ENCODE measurements around the gene ATG7. TPM values are rescaled to one million over a fixed set of nuclear protein-coding genes. Genes with fewer than 3 reads are reported as not detected.
A peak's percentile ranks its signal among the peaks of the same experiment; 100 is the strongest.

ATG7 gene
- total RNA-seq, 6 experiments from 2014 or later, result 44.5 to 53.0 (median 49.3) TPM

GRCh38 chr3:11381141-11381540 is 108.9 kb downstream of the ATG7 start:
- H3K27me3 Mint-ChIP-seq (ENCODE audit: insufficient read depth), result no peaks in the 10 kb centered on the region; the same call in 1 of the 2 replicates
- H3K36me3 Mint-ChIP-seq (ENCODE audit: low read depth), result peaks cover 5% of the 10 kb centered on the region; the same call in 1 of the 2 replicates
- DNase-seq, result no peak
- no peak for TF ChIP-seq CTCF (IDR thresholded peaks at IDR 0.05)
- H3K27ac Mint-ChIP-seq, result no peak overlapping the region
- no peak overlapping the region for H3K4me3 Mint-ChIP-seq
- H3K4me1 Mint-ChIP-seq (ENCODE audit: low read depth), result peaks cover 28% of the 10 kb centered on the region
- H3K9me3 Mint-ChIP-seq, result no peaks in the 10 kb centered on the region

GRCh38 chr3:11381563-11381962 is 109.4 kb downstream of the ATG7 start:
- H3K4me1 Mint-ChIP-seq (ENCODE audit: low read depth), result peaks cover 28% of the 10 kb centered on the region
- no peaks in the 10 kb centered on the region; the same call in 1 of the 2 replicates for H3K27me3 Mint-ChIP-seq (ENCODE audit: insufficient read depth)
- no peak overlapping the region for H3K4me3 Mint-ChIP-seq
- H3K27ac Mint-ChIP-seq, result no peak overlapping the region
- H3K36me3 Mint-ChIP-seq (ENCODE audit: low read depth), result peaks cover 5% of the 10 kb centered on the region; the same call in 1 of the 2 replicates
- no peaks in the 10 kb centered on the region for H3K9me3 Mint-ChIP-seq
- TF ChIP-seq CTCF (IDR thresholded peaks at IDR 0.05), result no peak
- DNase-seq, result no peak

GRCh38 chr3:11382146-11382745 is 110.0 kb downstream of the ATG7 start:
- no peaks in the 10 kb centered on the region for H3K9me3 Mint-ChIP-seq
- H3K4me1 Mint-ChIP-seq (ENCODE audit: low read depth), result peaks cover 28% of the 10 kb centered on the region
- no peaks in the 10 kb centered on the region; the same call in 1 of the 2 replicates for H3K27me3 Mint-ChIP-seq (ENCODE audit: insufficient read depth)
- no peak overlapping the region for H3K27ac Mint-ChIP-seq
- no peak overlapping the region for H3K4me3 Mint-ChIP-seq
- TF ChIP-seq CTCF (IDR thresholded peaks at IDR 0.05), result no peak
- peaks cover 5% of the 10 kb centered on the region; the same call in 1 of the 2 replicates for H3K36me3 Mint-ChIP-seq (ENCODE audit: low read depth)
- DNase-seq, result no peak

- H3K4me3 Mint-ChIP-seq, result no peak overlapping the region
- H3K4me1 Mint-ChIP-seq (ENCODE audit: low read depth), result peaks cover 23% of the 10 kb centered on the region
- no peak for TF ChIP-seq CTCF (IDR thresholded peaks at IDR 0.05)
- DNase-seq, result no peak
- no peak overlapping the region for H3K27ac Mint-ChIP-seq
- peaks cover 5% of the 10 kb centered on the region; the same call in 1 of the 2 replicates for H3K36me3 Mint-ChIP-seq (ENCODE audit: low read depth)
- H3K27me3 Mint-ChIP-seq (ENCODE audit: insufficient read depth), result peaks cover 3% of the 10 kb centered on the region; the same call in 1 of the 2 replicates
- H3K9me3 Mint-ChIP-seq, result no peaks in the 10 kb centered on the region
Observed at GRCh38 chr3:11384074-11384473, 111.9 kb downstream of the ATG7 start.

GRCh38 chr3:11385326-11385725 is 113.1 kb downstream of the ATG7 start:
- no peak for TF ChIP-seq CTCF (IDR thresholded peaks at IDR 0.05)
- H3K9me3 Mint-ChIP-seq, result no peaks in the 10 kb centered on the region
- peaks cover 20% of the 10 kb centered on the region for H3K4me1 Mint-ChIP-seq (ENCODE audit: low read depth)
- no peak overlapping the region for H3K27ac Mint-ChIP-seq
- peaks cover 8% of the 10 kb centered on the region; the same call in 1 of the 2 replicates for H3K36me3 Mint-ChIP-seq (ENCODE audit: low read depth)
- DNase-seq, result peak; percentile 19
- H3K27me3 Mint-ChIP-seq (ENCODE audit: insufficient read depth), result peaks cover 3% of the 10 kb centered on the region; the same call in 1 of the 2 replicates
- no peak overlapping the region for H3K4me3 Mint-ChIP-seq
